Inflammatory macrophage treated with lipopolysaccharide for 4 hours (primary cell): ENCODE data around the gene NOVA1.
"Not testable (repeated sequence)": the region's sequence is repeated elsewhere in the genome, so short reads cannot be mapped to it uniquely, and the experiment has no call there.

Experiments
- DNase-seq: peaks from one replicate; pipeline ENCODE4 v3.0.0-alpha.2; 2020

The NOVA1 gene

GRCh38 chr14:26597589-26598080 lies at the start of gene NOVA1:
Gene NOVA1, minus strand, starts transcription at chr14:26598033. Its CDS starts 597 bp downstream, at chr14:26597436.
- DNase-seq: no peak

GRCh38 chr14:26645057-26645456 lies 47.2 kb upstream of the NOVA1 start:
- DNase-seq: not testable (repeated sequence)

GRCh38 chr14:26636561-26636960 lies 38.7 kb upstream of the NOVA1 start:
- DNase-seq: no peak

GRCh38 chr14:26634946-26635345 lies 37.1 kb upstream of the NOVA1 start:
- DNase-seq: not testable (repeated sequence)

- no peak for DNase-seq
Measured at GRCh38 chr14:26626256-26626655, 28.4 kb upstream of the NOVA1 start.

- no peak for DNase-seq
Measured at GRCh38 chr14:26622611-26623010, 24.8 kb upstream of the NOVA1 start.

GRCh38 chr14:26621807-26622560 lies 24.2 kb upstream of the NOVA1 start:
- DNase-seq: no peak

- DNase-seq: no peak
Measured at GRCh38 chr14:26621364-26621763, 23.5 kb upstream of the NOVA1 start.

GRCh38 chr14:26611259-26611658 lies 13.4 kb upstream of the NOVA1 start:
- no peak for DNase-seq

GRCh38 chr14:26606729-26607312 lies 9.0 kb upstream of the NOVA1 start:
- DNase-seq: no peak

GRCh38 chr14:26605602-26606001 lies 7.8 kb upstream of the NOVA1 start:
- DNase-seq: no peak

GRCh38 chr14:26602902-26603301 lies 5.1 kb upstream of the NOVA1 start:
- no peak for DNase-seq

- no peak for DNase-seq
Measured at GRCh38 chr14:26601856-26602255, 4.0 kb upstream of the NOVA1 start.

- DNase-seq: no peak
Measured at GRCh38 chr14:26599291-26599690, 1.5 kb upstream of the NOVA1 start.

- no peak for DNase-seq
Measured at GRCh38 chr14:26598672-26599131, 869 bp upstream of the NOVA1 start.

- DNase-seq: no peak
Measured at GRCh38 chr14:26598081-26598671, 343 bp upstream of the NOVA1 start.

- no peak for DNase-seq
Measured at GRCh38 chr14:26597071-26597588, 703 bp downstream of the NOVA1 start.

GRCh38 chr14:26596543-26597061 lies 1.2 kb downstream of the NOVA1 start:
- DNase-seq: no peak

GRCh38 chr14:26595926-26596542 lies 1.8 kb downstream of the NOVA1 start:
- no peak for DNase-seq

- no peak for DNase-seq
Measured at GRCh38 chr14:26594756-26595545, 2.9 kb downstream of the NOVA1 start.

- DNase-seq: no peak
Measured at GRCh38 chr14:26594148-26594547, 3.7 kb downstream of the NOVA1 start.

GRCh38 chr14:26593357-26593756 lies 4.5 kb downstream of the NOVA1 start:
- no peak for DNase-seq
